Spleen (tissue), 7 donors: ENCODE results near the gene INPP4A.

Experiments
- POLR2A ChIP-seq, 3 donors: fragments of 450-650 bp; IDR thresholded peaks; one replicate each; pipeline ENCODE4 v1.5.1; 2017; ENCODE audit warnings: antibody characterized with exemption in 3 of 3, mild to moderate bottlenecking in 1 of 3
- POLR2AphosphoS5 ChIP-seq, 3 donors: sonication (generic); formaldehyde crosslinking; IDR thresholded peaks; one replicate each; pipeline ENCODE4 v1.5.1; 2017; ENCODE audit warnings: antibody characterized with exemption in 3 of 3
- TF ChIP-seq, protein P1 (sequence below), 11 experiments: fragments of 200-600 bp in 7 of 11; fragments of 450-650 bp in 4 of 11; sonication (generic) in 4 of 11; IDR thresholded peaks in 8 of 11; conservative IDR thresholded peaks in 3 of 11; 1 replicate in 7 of 11; 2 replicates in 4 of 11; pipeline versions ENCODE4 v1.4.0 to v1.8.0; 2016 to 2021; ENCODE audit warnings: antibody characterized with exemption in 11 of 11, inconsistent platforms in 4 of 11, mild to moderate bottlenecking in 1 of 11
- donor health status: DM: no; HTN: no; CAD: no; lungs with moderate emphysema.
- donor health status: DM: no; HTN: no; CAD: no.
- donor health status: DM: no; HTN: no; CAD: no.

DNA sequence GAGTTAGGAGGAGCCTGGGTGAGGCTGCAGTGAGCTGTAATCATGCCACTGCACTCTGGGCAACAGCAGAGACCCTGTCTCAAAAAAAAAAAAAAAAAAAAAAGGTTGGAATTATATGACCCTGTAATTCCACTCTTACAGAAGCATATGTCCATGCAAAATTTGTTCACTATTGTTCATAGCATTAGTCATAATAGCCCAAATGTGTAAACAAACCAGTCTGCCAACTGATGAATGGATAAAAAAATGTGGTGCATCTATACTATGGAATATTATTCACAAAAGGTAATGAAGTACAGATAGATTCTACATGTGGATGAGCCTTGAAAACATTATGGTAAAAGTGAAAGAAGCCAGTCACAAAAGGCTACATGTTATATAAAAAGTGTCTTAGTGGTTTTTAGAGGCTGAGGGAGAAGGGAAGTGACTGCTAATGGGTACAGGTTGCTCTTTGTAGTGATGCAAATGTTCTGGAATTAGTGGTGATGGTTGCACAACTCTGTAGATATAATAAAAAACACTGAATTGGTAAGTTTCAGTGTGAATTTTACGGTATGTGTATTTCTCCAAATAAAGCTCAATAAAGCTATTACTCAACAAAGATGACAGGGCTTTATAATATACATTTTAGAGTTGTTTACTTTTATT is 154.2 kb downstream of the INPP4A start:
- TF ChIP-seq, protein P1, sequence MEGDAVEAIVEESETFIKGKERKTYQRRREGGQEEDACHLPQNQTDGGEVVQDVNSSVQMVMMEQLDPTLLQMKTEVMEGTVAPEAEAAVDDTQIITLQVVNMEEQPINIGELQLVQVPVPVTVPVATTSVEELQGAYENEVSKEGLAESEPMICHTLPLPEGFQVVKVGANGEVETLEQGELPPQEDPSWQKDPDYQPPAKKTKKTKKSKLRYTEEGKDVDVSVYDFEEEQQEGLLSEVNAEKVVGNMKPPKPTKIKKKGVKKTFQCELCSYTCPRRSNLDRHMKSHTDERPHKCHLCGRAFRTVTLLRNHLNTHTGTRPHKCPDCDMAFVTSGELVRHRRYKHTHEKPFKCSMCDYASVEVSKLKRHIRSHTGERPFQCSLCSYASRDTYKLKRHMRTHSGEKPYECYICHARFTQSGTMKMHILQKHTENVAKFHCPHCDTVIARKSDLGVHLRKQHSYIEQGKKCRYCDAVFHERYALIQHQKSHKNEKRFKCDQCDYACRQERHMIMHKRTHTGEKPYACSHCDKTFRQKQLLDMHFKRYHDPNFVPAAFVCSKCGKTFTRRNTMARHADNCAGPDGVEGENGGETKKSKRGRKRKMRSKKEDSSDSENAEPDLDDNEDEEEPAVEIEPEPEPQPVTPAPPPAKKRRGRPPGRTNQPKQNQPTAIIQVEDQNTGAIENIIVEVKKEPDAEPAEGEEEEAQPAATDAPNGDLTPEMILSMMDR (IDR thresholded peaks at IDR 0.05 in 8 of 11, conservative IDR thresholded peaks at IDR 0.05 in 3 of 11): no peak
- TF ChIP-seq POLR2A (IDR thresholded peaks at IDR 0.05) (no peak), POLR2AphosphoS5 (IDR thresholded peaks at IDR 0.05) (no peak)
